PFSK-1 (cell line): ENCODE results near the gene TTC13.

Source experiments
- POLR2AphosphoS5 ChIP-seq: IDR thresholded peaks from 2 replicates; pipeline ENCODE4 v1.6.1; 2012; ENCODE audit warnings: low read depth, mild to moderate bottlenecking, control low read depth, low read length, moderate library complexity
- SIN3A ChIP-seq: IDR thresholded peaks from 2 replicates; pipeline ENCODE4 v1.6.1; 2012; ENCODE audit warnings: mild to moderate bottlenecking, low read length, moderate library complexity, borderline replicate concordance; ENCODE audit not compliant: insufficient read depth
- TAF1 ChIP-seq: IDR thresholded peaks from 2 replicates; pipeline ENCODE4 v1.6.1; 2012; ENCODE audit warnings: low read length, control low read depth, borderline replicate concordance; ENCODE audit not compliant: insufficient read depth
- TF ChIP-seq, protein P1 (sequence below), 2 experiments: IDR thresholded peaks; 2 replicates each; pipeline versions ENCODE4 v1.6.1 to v1.8.0; 2011 to 2012; ENCODE audit warnings: low read depth in 2 of 2, low read length in 2 of 2, control low read depth in 1 of 2, inconsistent platforms in 1 of 2, mild to moderate bottlenecking in 1 of 2, moderate library complexity in 1 of 2; ENCODE audit not compliant: insufficient read depth in 1 of 2

DNA sequence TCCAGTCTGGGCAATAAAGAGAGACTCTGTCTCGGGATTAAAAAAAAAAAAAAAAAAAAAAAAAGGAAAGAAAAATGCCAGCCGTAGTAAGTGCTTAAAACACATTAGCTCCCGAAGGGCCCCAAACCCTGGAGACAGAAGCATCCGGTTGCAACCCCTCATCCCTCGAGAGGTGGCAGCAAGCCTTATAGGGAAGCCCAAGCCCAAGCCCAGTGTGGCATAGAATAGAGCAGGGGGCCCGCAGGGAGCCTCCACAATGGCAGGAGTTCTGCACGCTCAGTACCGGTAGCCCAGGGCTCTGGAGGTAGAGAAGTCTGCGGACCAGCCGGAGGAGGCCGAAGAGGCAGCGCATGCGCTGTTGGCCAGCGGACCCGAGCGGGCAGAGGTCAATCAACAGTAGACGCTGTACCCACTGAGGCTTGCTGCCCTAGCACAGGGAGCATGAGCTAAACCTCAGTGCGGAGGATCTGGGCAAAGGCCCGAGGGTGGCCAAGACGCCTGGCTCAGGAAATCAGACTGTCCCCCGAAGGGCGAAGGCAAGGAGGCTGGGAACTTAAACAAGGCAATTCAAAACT, 76.2 kb downstream of the TTC13 start:
- TF ChIP-seq, protein P1, sequence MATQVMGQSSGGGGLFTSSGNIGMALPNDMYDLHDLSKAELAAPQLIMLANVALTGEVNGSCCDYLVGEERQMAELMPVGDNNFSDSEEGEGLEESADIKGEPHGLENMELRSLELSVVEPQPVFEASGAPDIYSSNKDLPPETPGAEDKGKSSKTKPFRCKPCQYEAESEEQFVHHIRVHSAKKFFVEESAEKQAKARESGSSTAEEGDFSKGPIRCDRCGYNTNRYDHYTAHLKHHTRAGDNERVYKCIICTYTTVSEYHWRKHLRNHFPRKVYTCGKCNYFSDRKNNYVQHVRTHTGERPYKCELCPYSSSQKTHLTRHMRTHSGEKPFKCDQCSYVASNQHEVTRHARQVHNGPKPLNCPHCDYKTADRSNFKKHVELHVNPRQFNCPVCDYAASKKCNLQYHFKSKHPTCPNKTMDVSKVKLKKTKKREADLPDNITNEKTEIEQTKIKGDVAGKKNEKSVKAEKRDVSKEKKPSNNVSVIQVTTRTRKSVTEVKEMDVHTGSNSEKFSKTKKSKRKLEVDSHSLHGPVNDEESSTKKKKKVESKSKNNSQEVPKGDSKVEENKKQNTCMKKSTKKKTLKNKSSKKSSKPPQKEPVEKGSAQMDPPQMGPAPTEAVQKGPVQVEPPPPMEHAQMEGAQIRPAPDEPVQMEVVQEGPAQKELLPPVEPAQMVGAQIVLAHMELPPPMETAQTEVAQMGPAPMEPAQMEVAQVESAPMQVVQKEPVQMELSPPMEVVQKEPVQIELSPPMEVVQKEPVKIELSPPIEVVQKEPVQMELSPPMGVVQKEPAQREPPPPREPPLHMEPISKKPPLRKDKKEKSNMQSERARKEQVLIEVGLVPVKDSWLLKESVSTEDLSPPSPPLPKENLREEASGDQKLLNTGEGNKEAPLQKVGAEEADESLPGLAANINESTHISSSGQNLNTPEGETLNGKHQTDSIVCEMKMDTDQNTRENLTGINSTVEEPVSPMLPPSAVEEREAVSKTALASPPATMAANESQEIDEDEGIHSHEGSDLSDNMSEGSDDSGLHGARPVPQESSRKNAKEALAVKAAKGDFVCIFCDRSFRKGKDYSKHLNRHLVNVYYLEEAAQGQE (IDR thresholded peaks at IDR 0.05; ENCODE audit: insufficient read depth in 1 of 2, low read depth in 2 of 2, low read length in 2 of 2), result no peak
- TF ChIP-seq TAF1 (no peak), POLR2AphosphoS5 (no peak), SIN3A (no peak)
